ENCODE data around the gene CNNM2. TPM values are rescaled to one million over a fixed set of nuclear protein-coding genes. Genes with fewer than 3 reads are reported as not detected.
"Not testable (repeated sequence)": the region's sequence is repeated elsewhere in the genome, so short reads cannot be mapped to it uniquely, and the experiment has no call there.

CNNM2 gene
- total RNA-seq, 6 donors from 2014 or later, result 6.4 to 33.5 (median 11.7) TPM

GRCh38 chr10:102962267-102962666 is 44.2 kb downstream of the CNNM2 start:
- WGBS, 2 donors, result 83 to 85% methylated on average over 1 of the region's 1 CpG
- no peaks in the 10 kb centered on the region for H3K4me1 ChIP-seq
- ATAC-seq (ENCODE audit: low FRiP score in 2 of 2) (no peak), DNase-seq (no peak)
- TF ChIP-seq EP300 (IDR thresholded peaks at IDR 0.05) (no peak), CTCF (IDR thresholded peaks at IDR 0.05) (no peak), POLR2AphosphoS5 (IDR thresholded peaks at IDR 0.05) (no peak), POLR2A (IDR thresholded peaks at IDR 0.05) (no peak)
- H3K36me3 ChIP-seq, result no peaks in the 10 kb centered on the region
- no peak overlapping the region for H3K4me3 ChIP-seq
- no peak overlapping the region for H3K27ac ChIP-seq
- H3K27me3 ChIP-seq, result no peaks in the 10 kb centered on the region
- H3K9me3 ChIP-seq, result no peaks in the 10 kb centered on the region

- ATAC-seq (ENCODE audit: low FRiP score in 2 of 2), result no peak
These were observed 45.1 kb downstream of the CNNM2 start for GRCh38 chr10:102962951-102963755.

GRCh38 chr10:102963756-102964025 is 45.6 kb downstream of the CNNM2 start:
- no peak overlapping the region for H3K4me3 ChIP-seq
- H3K27me3 ChIP-seq, result no peaks in the 10 kb centered on the region
- DNase-seq (no peak), ATAC-seq (ENCODE audit: low FRiP score in 2 of 2) (no peak)
- H3K36me3 ChIP-seq, result no peaks in the 10 kb centered on the region
- no peak for TF ChIP-seq EP300 (IDR thresholded peaks at IDR 0.05)
- TF ChIP-seq POLR2AphosphoS5 (IDR thresholded peaks at IDR 0.05), result no peak
- no peak for TF ChIP-seq POLR2A (IDR thresholded peaks at IDR 0.05)
- TF ChIP-seq CTCF (IDR thresholded peaks at IDR 0.05), result no peak
- no peaks in the 10 kb centered on the region for H3K4me1 ChIP-seq
- H3K27ac ChIP-seq, result no peak overlapping the region
- no peaks in the 10 kb centered on the region for H3K9me3 ChIP-seq
- WGBS, 2 donors, result 83 to 86% methylated on average over 2 of the region's 2 CpGs

More at GRCh38 chr10:102962951-102963755, 45.1 kb downstream of the CNNM2 start:
- DNase-seq, result no peak
- Histone ChIP-seq H3K27me3 (no peaks in the 10 kb centered on the region), H3K4me1 (no peaks in the 10 kb centered on the region), H3K4me3 (no peak overlapping the region), H3K36me3 (no peaks in the 10 kb centered on the region), H3K27ac (no peak overlapping the region), H3K9me3 (no peaks in the 10 kb centered on the region)
- WGBS, 2 donors, result 71 to 74% methylated on average over 6 of the region's 6 CpGs
- TF ChIP-seq POLR2AphosphoS5 (IDR thresholded peaks at IDR 0.05), result no peak
- no peak for TF ChIP-seq CTCF (IDR thresholded peaks at IDR 0.05)
- no peak for TF ChIP-seq POLR2A (IDR thresholded peaks at IDR 0.05)
- no peak for TF ChIP-seq EP300 (IDR thresholded peaks at IDR 0.05)

GRCh38 chr10:102964064-102964463 is 46.0 kb downstream of the CNNM2 start:
- not testable (repeated sequence) for H3K27me3 ChIP-seq; H3K9me3 ChIP-seq; H3K4me3 ChIP-seq; H3K4me1 ChIP-seq; H3K27ac ChIP-seq; H3K36me3 ChIP-seq; DNase-seq; ATAC-seq (ENCODE audit: low FRiP score in 2 of 2)
- 96 to 100% methylated on average over 2 of the region's 2 CpGs for WGBS, 2 donors

GRCh38 chr10:102964713-102965112 is 46.6 kb downstream of the CNNM2 start:
- TF ChIP-seq POLR2AphosphoS5 (IDR thresholded peaks at IDR 0.05), result no peak
- TF ChIP-seq EP300 (IDR thresholded peaks at IDR 0.05), result no peak
- no peak for TF ChIP-seq POLR2A (IDR thresholded peaks at IDR 0.05)
- TF ChIP-seq CTCF (IDR thresholded peaks at IDR 0.05), result no peak
- peak in 1 of 2 donors; percentile 53 for ATAC-seq (ENCODE audit: low FRiP score in 2 of 2)

More at GRCh38 chr10:102964713-102965112, 46.6 kb downstream of the CNNM2 start:
- Histone ChIP-seq H3K4me3 (no peak overlapping the region), H3K27me3 (no peaks in the 10 kb centered on the region), H3K36me3 (no peaks in the 10 kb centered on the region), H3K9me3 (no peaks in the 10 kb centered on the region), H3K4me1 (no peaks in the 10 kb centered on the region), H3K27ac (no peak overlapping the region)
- DNase-seq, result no peak
- 90 to 94% methylated on average over 8 of the region's 8 CpGs for WGBS, 2 donors
